PFSK-1 (cell line): ENCODE data around the gene PANX2.

Experiments
- POLR2AphosphoS5 ChIP-seq: IDR thresholded peaks from 2 replicates; pipeline ENCODE4 v1.6.1; 2012; ENCODE audit warnings: low read depth, mild to moderate bottlenecking, control low read depth, low read length, moderate library complexity
- REST ChIP-seq, 2 experiments: IDR thresholded peaks; 2 replicates each; pipeline versions ENCODE4 v1.6.1 to v1.8.0; 2011 to 2012; ENCODE audit warnings: low read depth in 2 of 2, low read length in 2 of 2, control low read depth in 1 of 2, inconsistent platforms in 1 of 2, mild to moderate bottlenecking in 1 of 2, moderate library complexity in 1 of 2; ENCODE audit not compliant: insufficient read depth in 1 of 2

DNA sequence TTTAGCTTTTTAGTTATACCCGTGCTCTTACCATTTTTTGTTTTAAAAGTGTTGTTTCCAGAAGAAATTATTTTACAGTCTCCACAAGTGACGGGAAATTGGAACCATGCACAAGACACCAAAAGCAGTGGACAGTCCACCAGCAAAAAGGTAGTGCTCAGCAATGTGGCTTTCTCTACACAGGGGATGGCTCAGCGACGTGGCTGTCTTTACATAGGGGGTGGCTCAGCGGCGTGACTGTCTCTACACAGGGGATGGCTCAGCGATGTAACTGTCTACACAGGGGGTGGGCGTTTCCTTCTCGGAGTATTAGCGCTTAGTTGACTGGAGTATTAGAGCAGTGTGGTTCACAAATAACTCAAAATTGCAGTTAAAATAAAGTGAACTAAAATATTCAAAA lies 36.0 kb upstream of the PANX2 start:
- TF ChIP-seq REST (IDR thresholded peaks at IDR 0.05; ENCODE audit: insufficient read depth in 1 of 2, low read depth in 2 of 2, low read length in 2 of 2) (no peak), POLR2AphosphoS5 (no peak)
